Measurements from ENCODE around the gene MISP.

MISP gene

GRCh38 chr19:798415-799075 lies 47.6 kb downstream of the MISP start:
- no peak for DNase-seq

DNA sequence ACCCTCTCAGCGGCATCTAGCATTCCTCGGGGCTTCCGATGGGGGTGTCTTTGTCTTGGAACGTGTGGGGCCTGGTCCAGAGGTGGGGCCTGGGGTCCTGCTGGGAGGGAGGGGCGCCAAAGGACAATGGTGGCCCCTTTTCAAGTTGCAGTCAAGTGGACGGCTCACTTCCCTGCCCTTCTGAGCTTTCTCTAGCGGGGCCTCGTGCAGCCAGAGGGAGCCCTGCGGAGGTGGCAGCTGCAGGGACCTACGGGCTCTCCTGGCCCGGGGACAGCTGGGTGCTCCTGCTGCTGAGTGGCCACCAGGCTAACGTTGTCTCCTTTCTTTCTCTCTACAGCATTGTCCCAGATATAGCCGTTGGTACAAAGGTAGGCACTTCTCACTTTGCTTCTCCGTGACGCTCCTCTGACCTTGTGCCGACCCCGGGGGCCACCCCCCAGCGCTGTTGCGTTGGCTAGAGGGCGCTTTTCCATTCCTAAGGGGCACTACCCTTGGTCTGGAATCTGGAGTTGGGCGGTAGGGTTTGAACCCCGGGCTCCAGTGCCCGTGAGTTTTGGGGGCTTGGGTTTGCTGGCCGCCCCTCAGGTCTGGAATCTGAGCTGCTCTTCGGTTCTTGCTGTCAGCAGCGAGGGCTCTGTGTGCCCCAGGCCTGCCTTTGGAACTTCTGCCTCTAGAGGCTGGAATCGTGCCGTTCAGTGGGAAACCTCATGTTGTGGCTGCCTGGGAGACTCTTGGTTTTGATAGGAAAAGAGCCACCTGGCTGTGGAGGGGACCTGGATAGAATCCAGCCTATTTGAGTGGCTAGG lies 48.4 kb downstream of the MISP start:
- DNase-seq: no peak

DNA sequence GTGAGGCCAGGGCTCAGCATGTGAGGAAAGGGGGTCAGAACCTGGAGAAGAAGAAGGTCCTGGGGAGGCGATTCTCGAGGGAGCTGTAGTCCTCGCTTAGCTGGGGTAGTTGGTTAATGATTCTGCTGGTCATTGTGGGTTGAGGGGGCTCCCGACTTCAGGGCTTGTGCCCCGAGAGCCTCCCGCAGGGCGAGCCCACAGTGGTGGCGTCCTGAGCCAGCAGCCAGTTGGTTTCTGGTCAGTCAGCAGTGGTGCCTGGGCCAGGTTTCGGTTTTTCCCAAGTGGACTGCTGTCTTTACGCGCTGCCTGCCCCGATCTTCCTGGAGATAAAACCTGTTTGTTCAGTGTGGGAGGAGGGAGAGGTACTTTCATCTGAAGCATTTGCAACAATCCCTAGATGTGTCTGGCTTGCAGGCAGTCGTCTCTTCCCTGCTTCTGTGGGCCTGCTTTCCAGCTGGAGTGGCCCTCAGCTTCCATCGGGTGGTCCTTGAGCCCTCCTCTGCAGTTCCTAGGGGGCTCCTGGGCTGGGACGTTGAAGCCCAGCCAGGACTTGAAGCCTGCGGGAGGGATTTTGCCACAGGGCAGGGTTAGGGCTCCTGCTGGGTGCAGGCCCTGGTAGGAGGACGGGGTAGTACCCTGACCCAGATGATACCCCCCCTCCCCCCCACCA lies 49.6 kb downstream of the MISP start:
- no peak for DNase-seq

DNA sequence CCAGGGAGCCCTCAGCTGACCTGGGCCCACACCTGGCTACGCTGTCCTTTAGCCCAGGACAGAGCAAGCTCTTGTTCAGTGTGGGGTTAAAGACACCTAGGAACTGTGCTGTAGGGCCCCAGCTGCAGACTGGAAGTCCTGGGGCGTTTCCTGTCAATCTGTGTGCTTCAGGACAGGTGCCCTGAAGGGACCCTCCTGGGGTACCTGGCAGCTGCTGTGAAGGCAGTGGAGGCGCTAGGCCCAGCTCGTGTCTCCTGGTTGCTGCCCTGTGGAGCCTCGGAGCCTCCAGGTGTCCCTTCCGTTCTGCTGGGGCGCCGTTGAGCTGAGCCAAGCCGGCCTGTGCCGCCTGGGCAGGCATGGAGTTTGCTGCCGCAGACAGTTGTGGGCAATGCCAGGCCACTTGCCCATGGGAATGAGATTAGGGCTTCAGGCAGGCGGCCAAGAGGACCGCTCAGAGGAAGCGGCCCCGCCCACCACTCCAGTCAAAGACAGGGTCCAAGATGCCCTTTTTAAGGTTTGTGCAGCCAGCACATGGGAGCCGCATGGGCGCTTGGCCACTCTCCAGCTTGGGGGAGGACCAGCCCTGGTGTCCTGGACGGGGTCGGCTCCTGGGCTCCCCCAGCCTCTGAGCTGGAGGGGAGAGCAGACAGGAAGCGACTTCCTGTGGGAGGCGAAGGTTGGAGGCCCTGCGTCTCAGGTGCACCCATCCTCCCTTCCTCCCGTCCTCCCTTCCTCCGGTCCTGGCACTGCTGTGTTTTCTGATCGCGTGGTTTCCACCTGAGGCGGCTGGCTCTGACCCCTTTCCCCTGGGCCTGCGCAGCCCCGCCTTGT lies 50.3 kb downstream of the MISP start:
- DNase-seq: no peak

DNA sequence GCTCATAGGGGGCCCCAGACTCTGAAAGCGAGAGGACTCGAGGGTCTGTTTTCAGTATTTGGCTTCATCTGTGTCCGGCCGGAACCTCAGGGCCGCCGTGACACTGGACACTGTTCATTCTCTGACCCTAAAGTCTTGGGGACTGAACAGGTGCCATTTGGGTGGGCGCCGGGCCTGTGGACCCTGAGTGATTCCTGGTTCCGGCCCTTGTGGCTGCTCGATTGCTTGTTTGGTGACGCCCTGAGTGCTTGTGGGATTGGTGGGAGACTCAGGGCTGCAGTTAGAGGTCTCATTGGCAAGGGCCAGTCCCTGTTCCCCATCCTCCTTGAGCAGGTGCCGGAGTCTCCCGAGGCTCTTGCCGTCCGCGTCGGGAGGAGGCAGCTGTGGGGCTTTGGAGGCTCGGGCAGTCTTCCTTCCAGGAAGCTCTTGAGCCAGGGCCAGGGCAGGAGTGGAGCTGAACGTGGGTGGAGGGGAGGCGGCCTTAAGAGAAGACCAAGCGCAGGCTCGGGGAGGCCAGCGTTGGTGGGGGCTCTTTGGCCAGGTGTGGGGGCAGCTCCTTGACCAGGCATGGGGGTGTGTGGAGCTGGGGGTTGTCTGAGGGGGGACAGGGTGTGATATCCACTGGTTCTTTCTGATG lies 51.1 kb downstream of the MISP start:
- no peak for DNase-seq

DNA sequence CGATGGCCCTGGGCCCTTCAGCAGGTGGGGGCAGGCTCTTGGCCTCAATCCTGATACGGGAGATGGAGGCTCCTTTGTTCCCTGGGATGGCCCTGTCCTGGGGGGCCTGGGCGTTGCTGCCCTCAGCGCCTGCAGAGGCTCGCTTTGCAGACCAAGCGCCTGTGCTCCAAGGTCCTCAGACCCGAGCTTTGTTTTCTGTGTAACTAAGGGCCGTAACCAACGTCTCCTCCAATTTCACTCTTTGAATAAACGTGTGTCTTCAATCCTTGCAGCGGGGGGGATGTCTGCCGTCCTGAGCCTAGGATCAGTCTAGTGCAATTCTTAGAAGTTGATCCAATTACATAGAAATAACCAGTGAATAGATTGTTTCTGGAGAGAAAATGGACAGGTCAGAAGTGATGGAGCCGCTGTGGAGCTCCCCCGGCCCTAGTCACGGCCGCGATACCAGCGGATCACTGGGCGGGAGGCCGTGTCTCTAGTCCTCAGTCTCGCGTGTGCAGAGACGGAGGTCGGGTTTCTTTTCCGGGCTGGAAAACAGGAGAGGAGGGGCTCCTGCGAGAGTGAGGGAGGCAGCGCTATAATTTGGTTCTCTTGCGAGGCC lies 51.7 kb downstream of the MISP start:
- DNase-seq: no peak

DNA sequence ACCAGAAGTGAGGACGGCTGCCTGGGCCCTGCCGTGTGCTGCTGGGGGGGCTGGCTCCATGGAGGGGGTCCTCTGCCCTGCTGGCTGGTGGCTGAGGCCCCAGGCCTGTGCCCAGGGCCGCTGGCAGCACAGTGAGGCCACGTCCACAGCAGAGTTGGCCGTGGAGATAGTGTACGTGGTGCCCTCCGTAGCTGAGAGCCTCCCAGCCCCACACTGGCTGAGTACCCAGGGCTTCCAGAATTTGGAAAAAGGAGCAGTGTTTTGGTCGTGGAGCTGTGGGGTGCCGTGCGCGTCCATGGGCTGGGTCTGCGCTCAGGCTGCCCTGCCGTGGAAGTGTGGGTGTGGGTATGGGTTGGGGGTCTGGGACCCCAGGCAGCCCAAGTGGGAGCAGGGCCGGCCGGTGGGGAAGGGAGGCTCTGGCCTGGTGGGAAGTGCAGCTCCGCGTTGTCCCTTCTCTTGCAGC lies 52.2 kb downstream of the MISP start:
- DNase-seq: no peak

DNA sequence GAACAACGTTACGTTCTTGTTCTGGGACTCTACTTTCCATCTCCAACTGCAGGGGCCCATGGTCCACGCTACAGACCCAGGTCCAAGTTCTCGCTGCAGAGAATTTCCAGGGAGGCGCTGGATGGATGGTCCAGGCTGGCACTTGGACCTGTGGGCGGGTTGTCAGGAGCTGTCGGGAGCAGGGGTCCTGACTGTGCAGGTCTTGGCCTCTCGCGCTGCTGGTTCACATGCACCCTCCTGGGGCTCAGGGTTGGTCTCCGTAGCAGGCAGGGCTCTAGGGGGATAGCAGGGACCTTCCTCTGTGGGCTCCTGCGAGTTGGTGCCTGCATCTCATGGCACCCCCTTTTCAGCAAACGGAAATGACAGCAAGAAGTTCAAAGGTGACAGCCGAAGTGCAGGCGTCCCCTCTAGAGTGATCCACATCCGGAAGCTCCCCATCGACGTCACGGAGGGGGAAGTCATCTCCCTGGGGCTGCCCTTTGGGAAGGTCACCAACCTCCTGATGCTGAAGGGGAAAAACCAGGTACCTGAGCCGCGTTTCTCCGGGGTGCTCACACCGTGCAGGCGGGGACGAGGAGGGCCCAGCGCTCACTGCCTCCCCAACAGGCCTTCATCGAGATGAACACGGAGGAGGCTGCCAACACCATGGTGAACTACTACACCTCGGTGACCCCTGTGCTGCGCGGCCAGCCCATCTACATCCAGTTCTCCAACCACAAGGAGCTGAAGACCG lies 52.9 kb downstream of the MISP start:
- no peak for DNase-seq

- DNase-seq: no peak
These were observed 53.7 kb downstream of the MISP start for GRCh38 chr19:804419-805165.

GRCh38 chr19:805166-805551 lies 54.2 kb downstream of the MISP start:
- no peak for DNase-seq

GRCh38 chr19:805600-806550 lies 55.0 kb downstream of the MISP start:
- no peak for DNase-seq

- no peak for DNase-seq
These were observed 56.0 kb downstream of the MISP start for GRCh38 chr19:806815-807421.

- no peak for DNase-seq
These were observed 56.9 kb downstream of the MISP start for GRCh38 chr19:807627-808422.

- DNase-seq: no peak
These were observed 57.5 kb downstream of the MISP start for GRCh38 chr19:808423-808775.

- no peak for DNase-seq
These were observed 59.4 kb downstream of the MISP start for GRCh38 chr19:810077-810855.

DNA sequence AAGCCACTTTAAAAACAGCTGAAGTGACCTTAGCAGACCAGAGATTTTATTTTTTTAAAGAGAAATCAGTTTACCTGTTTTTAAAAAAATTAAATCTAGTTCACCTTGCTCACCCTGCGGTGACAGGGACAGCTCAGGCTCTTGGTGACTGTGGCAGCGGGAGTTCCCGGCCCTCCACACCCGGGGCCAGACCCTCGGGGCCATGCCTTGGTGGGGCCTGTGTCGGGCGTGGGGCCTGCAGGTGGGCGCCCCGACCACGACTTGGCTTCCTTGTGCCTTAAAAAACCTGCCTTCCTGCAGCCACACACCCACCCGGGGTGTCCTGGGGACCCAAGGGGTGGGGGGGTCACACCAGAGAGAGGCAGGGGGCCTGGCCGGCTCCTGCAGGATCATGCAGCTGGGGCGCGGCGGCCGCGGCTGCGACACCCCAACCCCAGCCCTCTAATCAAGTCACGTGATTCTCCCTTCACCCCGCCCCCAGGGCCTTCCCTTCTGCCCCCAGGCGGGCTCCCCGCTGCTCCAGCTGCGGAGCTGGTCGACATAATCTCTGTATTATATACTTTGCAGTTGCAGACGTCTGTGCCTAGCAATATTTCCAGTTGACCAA lies 60.1 kb downstream of the MISP start:
- DNase-seq: no peak

DNA sequence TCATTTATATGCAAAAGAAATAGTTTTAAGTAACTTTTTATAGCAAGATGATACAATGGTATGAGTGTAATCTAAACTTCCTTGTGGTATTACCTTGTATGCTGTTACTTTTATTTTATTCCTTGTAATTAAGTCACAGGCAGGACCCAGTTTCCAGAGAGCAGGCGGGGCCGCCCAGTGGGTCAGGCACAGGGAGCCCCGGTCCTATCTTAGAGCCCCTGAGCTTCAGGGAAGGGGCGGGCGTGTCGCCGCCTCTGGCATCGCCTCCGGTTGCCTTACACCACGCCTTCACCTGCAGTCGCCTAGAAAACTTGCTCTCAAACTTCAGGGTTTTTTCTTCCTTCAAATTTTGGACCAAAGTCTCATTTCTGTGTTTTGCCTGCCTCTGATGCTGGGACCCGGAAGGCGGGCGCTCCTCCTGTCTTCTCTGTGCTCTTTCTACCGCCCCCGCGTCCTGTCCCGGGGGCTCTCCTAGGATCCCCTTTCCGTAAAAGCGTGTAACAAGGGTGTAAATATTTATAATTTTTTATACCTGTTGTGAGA lies 60.7 kb downstream of the MISP start:
- DNase-seq: no peak
